Neural crest cell (in vitro differentiated cells): ENCODE data around the gene SLC38A2. TPM values are rescaled to one million over a fixed set of nuclear protein-coding genes. Genes with fewer than 3 reads are reported as not detected.

Experiments used
- DNase-seq: peaks from one replicate; pipeline ENCODE4 v3.0.0; 2021; ENCODE audit warnings: low read depth, mixed read lengths, low spot score
- H3K27ac Mint-ChIP-seq: one replicate; pipeline ENCODE4 v1.8.0; 2021; ENCODE audit warnings: mild to moderate bottlenecking, mixed read lengths; ENCODE audit not compliant: unreplicated experiment
- H3K27me3 Mint-ChIP-seq: 2 replicates; pipeline ENCODE4 v1.8.0; 2021; ENCODE audit warnings: low read depth, mild to moderate bottlenecking, mixed read lengths
- H3K36me3 Mint-ChIP-seq: 2 replicates; pipeline ENCODE4 v1.8.0; 2021; ENCODE audit warnings: low read depth, mild to moderate bottlenecking, mixed read lengths
- H3K4me1 Mint-ChIP-seq: 2 replicates; pipeline ENCODE4 v1.8.0; 2021; ENCODE audit warnings: mixed read lengths
- H3K4me3 Mint-ChIP-seq: one replicate; pipeline ENCODE4 v1.8.0; 2021; ENCODE audit warnings: mild to moderate bottlenecking, mixed read lengths
- H3K9me3 Mint-ChIP-seq: 2 replicates; pipeline ENCODE4 v1.8.0; 2021; ENCODE audit warnings: mixed read lengths
- CTCF ChIP-seq: fragments of 200-600 bp; sonication (generic); conservative IDR thresholded peaks from 2 replicates; pipeline ENCODE4 v1.5.0; 2021; ENCODE audit warnings: antibody characterized with exemption, mild to moderate bottlenecking
- total RNA-seq: library from RNA; stranded (reverse); gene quantifications from 2 replicates; pipeline ENCODE4 v1.2.1, GENCODE V29; 2021

Gene SLC38A2
- total RNA-seq, 1 donor from 2014 or later: 186 TPM

- no peak for TF ChIP-seq CTCF
- Mint-ChIP-seq H3K4me1 (peaks cover 28% of the 10 kb centered on the region), H3K27ac (no peak overlapping the region), H3K27me3 (no peaks in the 10 kb centered on the region), H3K36me3 (peaks cover 43% of the 10 kb centered on the region), H3K9me3 (no peaks in the 10 kb centered on the region), H3K4me3 (no peak overlapping the region)
- DNase-seq: no peak
Measured at GRCh38 chr12:46363582-46364299, 8.8 kb downstream of the SLC38A2 start.

GRCh38 chr12:46362895-46363581 is 9.5 kb downstream of the SLC38A2 start:
- H3K27me3 Mint-ChIP-seq: no peaks in the 10 kb centered on the region
- no peak for DNase-seq
- no peak overlapping the region for H3K4me3 Mint-ChIP-seq
- H3K9me3 Mint-ChIP-seq: no peaks in the 10 kb centered on the region
- peaks cover 42% of the 10 kb centered on the region for H3K36me3 Mint-ChIP-seq
- no peak for TF ChIP-seq CTCF
- no peak overlapping the region for H3K27ac Mint-ChIP-seq
- H3K4me1 Mint-ChIP-seq: peaks cover 23% of the 10 kb centered on the region

- peaks cover 10% of the 10 kb centered on the region for H3K4me1 Mint-ChIP-seq
- H3K9me3 Mint-ChIP-seq: no peaks in the 10 kb centered on the region
- no peak overlapping the region for H3K27ac Mint-ChIP-seq
- H3K27me3 Mint-ChIP-seq: no peaks in the 10 kb centered on the region
- TF ChIP-seq CTCF: no peak
- no peak overlapping the region for H3K4me3 Mint-ChIP-seq
- H3K36me3 Mint-ChIP-seq: peaks cover 31% of the 10 kb centered on the region
- no peak for DNase-seq
Measured at GRCh38 chr12:46361667-46362034, 10.9 kb downstream of the SLC38A2 start.

GRCh38 chr12:46360908-46361666 is 11.5 kb downstream of the SLC38A2 start:
- no peak for DNase-seq
- no peak for TF ChIP-seq CTCF
- H3K9me3 Mint-ChIP-seq: no peaks in the 10 kb centered on the region
- no peak overlapping the region for H3K27ac Mint-ChIP-seq
- H3K4me3 Mint-ChIP-seq: no peak overlapping the region
- no peaks in the 10 kb centered on the region for H3K27me3 Mint-ChIP-seq
- peaks cover 31% of the 10 kb centered on the region for H3K36me3 Mint-ChIP-seq
- H3K4me1 Mint-ChIP-seq: peaks cover 10% of the 10 kb centered on the region

GRCh38 chr12:46360370-46360769 is 12.2 kb downstream of the SLC38A2 start:
- Mint-ChIP-seq H3K27me3 (peaks cover 4% of the 10 kb centered on the region), H3K4me3 (no peak overlapping the region), H3K4me1 (peaks cover 5% of the 10 kb centered on the region), H3K36me3 (peaks cover 31% of the 10 kb centered on the region), H3K9me3 (no peaks in the 10 kb centered on the region), H3K27ac (no peak overlapping the region)
- no peak for DNase-seq
- TF ChIP-seq CTCF: no peak
